H1 (cell line): Measurements from ENCODE around the gene ONECUT3. TPM values are rescaled to one million over a fixed set of nuclear protein-coding genes. Genes with fewer than 3 reads are reported as not detected.

Source experiments
- ATF3 ChIP-seq: IDR thresholded peaks from 2 replicates; pipeline ENCODE4 v1.6.1; 2011; ENCODE audit warnings: low read depth, mild to moderate bottlenecking, low read length; ENCODE audit not compliant: insufficient read depth
- BACH1 ChIP-seq: IDR thresholded peaks from 2 replicates; pipeline ENCODE4 v1.6.1; 2012; ENCODE audit warnings: low read length, improper control_type of control experiment
- CHD2 ChIP-seq: IDR thresholded peaks from 2 replicates; pipeline ENCODE4 v1.6.1; 2012; ENCODE audit warnings: low read length, improper control_type of control experiment
- CREB1 ChIP-seq: IDR thresholded peaks from 2 replicates; pipeline ENCODE4 v1.6.1; 2012; ENCODE audit warnings: inconsistent platforms
- CTCF ChIP-seq, 3 experiments: IDR thresholded peaks; 1 replicate in 2 of 3; 2 replicates in 1 of 3; pipeline versions ENCODE4 v1.5.1 to v1.6.1; 2011; ENCODE audit warnings: low read length in 3 of 3, mild to moderate bottlenecking in 3 of 3, inconsistent platforms in 2 of 3, low read depth in 1 of 3, moderate library complexity in 1 of 3; ENCODE audit not compliant: insufficient read depth in 1 of 3; ENCODE audit errors: control extremely low read depth in 1 of 3
- E2F6 ChIP-seq: IDR thresholded peaks from 2 replicates; pipeline ENCODE4 v1.6.1; 2012; ENCODE audit warnings: inconsistent platforms
- EGR1 ChIP-seq: IDR thresholded peaks from 2 replicates; pipeline ENCODE4 v1.6.1; 2011; ENCODE audit warnings: low read depth, low read length, borderline replicate concordance
- FOSL1 ChIP-seq: IDR thresholded peaks from 2 replicates; pipeline ENCODE4 v1.6.1; 2011; ENCODE audit warnings: mild to moderate bottlenecking, low read depth, low read length, moderate library complexity; ENCODE audit not compliant: insufficient read depth
- JUN ChIP-seq: IDR thresholded peaks from 2 replicates; pipeline ENCODE4 v1.6.1; 2011; ENCODE audit warnings: low read depth, mild to moderate bottlenecking, improper control_type of control experiment, low read length
- JUND ChIP-seq: IDR thresholded peaks from 2 replicates; pipeline ENCODE4 v1.6.1; 2011; ENCODE audit warnings: mild to moderate bottlenecking, improper control_type of control experiment, low read length
- KDM1A ChIP-seq: fragments of 200-600, 300-600 bp; sonication (generic); IDR thresholded peaks from 2 replicates; pipeline ENCODE4 v1.7.1; 2016; ENCODE audit warnings: mild to moderate bottlenecking, low read length, borderline replicate concordance
- RNF2 ChIP-seq: fragments of 200-900, 300-1000 bp; sonication (generic); IDR thresholded peaks from 2 replicates; pipeline ENCODE4 v1.7.1; 2016; ENCODE audit warnings: borderline replicate concordance, low read depth, mild to moderate bottlenecking, antibody characterized with exemption, low read length; ENCODE audit not compliant: poor library complexity, severe bottlenecking; ENCODE audit errors: missing control alignments
- SAP30 ChIP-seq: fragments of 300-600 bp; sonication (generic); IDR thresholded peaks from 2 replicates; pipeline ENCODE4 v1.7.1; 2012; ENCODE audit warnings: low read length, moderate library complexity, mild to moderate bottlenecking, inconsistent platforms; ENCODE audit not compliant: insufficient read depth, insufficient replicate concordance
- SP1 ChIP-seq: IDR thresholded peaks from 2 replicates; pipeline ENCODE4 v1.6.1; 2011; ENCODE audit warnings: low read depth, low read length
- SP4 ChIP-seq: IDR thresholded peaks from 2 replicates; pipeline ENCODE4 v1.6.1; 2012; ENCODE audit warnings: low read length, inconsistent platforms
- SRF ChIP-seq: IDR thresholded peaks from 2 replicates; pipeline ENCODE4 v1.6.1; 2011; ENCODE audit warnings: mild to moderate bottlenecking, low read depth, low read length, moderate library complexity
- SUZ12 ChIP-seq: fragments of 200-600 bp; sonication (generic); IDR thresholded peaks from 2 replicates; pipeline ENCODE4 v1.6.1; 2012; ENCODE audit warnings: mild to moderate bottlenecking, inconsistent platforms, low read length, moderate library complexity, mixed read lengths
- TCF12 ChIP-seq: IDR thresholded peaks from 2 replicates; pipeline ENCODE4 v1.6.1; 2011; ENCODE audit warnings: low read depth, mild to moderate bottlenecking, low read length
- USF2 ChIP-seq: IDR thresholded peaks from 2 replicates; pipeline ENCODE4 v1.6.1; 2011; ENCODE audit warnings: low read length, improper control_type of control experiment
- polyA plus RNA-seq, 7 experiments: library from polyadenylated mRNA; depleted of rRNA in 3 of 7; stranded (reverse) in 5 of 7; unstranded in 2 of 7; fragments of >200 nt in 5 of 7; fragments of 200-250 nt in 2 of 7; gene quantifications; 1 replicate in 5 of 7; 2 replicates in 1 of 7; 4 replicates in 1 of 7; pipeline versions ENCODE4 v1.2.1 to v1.2.3, GENCODE V29; 2011 to 2013; ENCODE audit warnings: missing spikeins in 2 of 7, mixed read lengths in 2 of 7
- total RNA-seq: library from RNA; stranded (reverse); fragmentation: NEBNext Ultra II Directional; extraction: Animal tissue kit (Norgen Biotek cat#: 25700); gene quantifications from 2 replicates; pipeline ENCODE4 v1.2.1, GENCODE V29; 2021

Gene ONECUT3
- total and polyA plus RNA-seq, 2 of the 8 experiments (the other 6 are each of a cell fraction or from before 2014, with no cell fraction given), result not detected

GRCh38 chr19:1749373-1750342 is 3.6 kb upstream of the ONECUT3 start (continued):
- TF ChIP-seq E2F6 (no peak), SRF (no peak), CHD2 (no peak), USF2 (no peak), ATF3 (no peak), TCF12 (no peak), SUZ12 (peak; percentile 98), KDM1A (no peak), SAP30 (no peak), FOSL1 (no peak), BACH1 (no peak), JUND (no peak), RNF2 (peak; percentile 93), CREB1 (no peak), SP1 (no peak), EGR1 (no peak), CTCF (IDR thresholded peaks at IDR 0.05; ENCODE audit: control extremely low read depth in 1 of 3, insufficient read depth in 1 of 3, low read depth in 1 of 3, low read length in 3 of 3) (no peak), JUN (no peak), SP4 (no peak)
